GM21515 (cell line): ENCODE results near the gene PARD3B.

Experiments used
- ATAC-seq: cut with Tn5 transposase; IDR thresholded peaks from one replicate; pipeline ENCODE4 v1.9.1; 2021; ENCODE audit not compliant: unreplicated experiment

PARD3B gene

DNA sequence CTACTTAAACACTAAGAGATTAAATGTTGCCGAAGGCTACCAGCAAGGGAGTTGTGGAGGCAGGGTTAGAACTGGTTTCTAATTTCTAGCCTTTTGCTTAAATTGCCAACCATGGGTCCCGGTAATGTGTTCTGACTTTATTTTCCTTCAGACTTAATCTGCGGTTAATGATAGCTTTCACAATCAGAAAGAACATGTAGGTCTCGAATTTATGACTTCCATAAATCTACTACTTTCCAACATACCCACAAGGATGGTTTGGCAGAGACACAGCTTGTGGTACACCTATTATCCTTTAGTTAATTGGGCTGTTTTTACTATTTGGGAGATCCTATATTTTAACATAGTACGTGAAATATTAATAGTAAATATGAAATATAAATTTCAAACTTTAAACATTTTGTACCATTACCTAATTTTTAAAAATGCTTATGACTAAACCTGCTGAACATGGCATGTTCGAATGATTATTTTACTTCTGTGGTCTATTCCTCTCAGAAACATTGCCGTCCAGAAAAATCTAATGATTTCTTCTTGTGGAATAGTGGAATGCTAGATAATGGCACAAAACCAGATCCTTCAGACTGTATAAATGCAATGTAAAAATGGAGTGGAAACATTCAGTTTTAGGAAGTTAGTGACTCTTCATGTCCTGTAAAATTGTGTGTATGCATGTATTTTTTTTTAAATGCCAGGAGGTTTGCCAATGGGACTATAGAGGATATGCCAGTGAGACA, 41.3 kb downstream of the PARD3B start:
- ATAC-seq, result no peak

GRCh38 chr2:204590063-204590462, 44.8 kb downstream of the PARD3B start:
- no peak for ATAC-seq

DNA sequence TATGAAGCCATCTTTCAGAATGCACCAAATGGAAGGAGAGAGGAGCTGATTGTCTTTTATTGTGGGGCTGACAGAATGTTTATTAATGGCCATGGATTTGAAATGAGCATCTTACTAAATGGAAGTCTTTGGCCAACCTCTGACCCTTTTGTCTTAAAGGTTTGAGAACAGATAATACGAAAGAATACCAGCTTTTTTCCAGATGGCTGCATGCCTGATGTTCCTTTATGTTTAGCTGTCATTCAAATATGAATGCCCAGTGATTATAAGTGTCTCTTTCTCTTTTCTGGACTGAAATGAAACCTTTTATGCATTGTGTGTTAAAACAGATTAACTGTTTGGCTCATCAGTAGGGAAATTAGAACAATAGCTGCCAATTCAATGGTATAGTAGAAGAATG, 46.0 kb downstream of the PARD3B start:
- no peak for ATAC-seq

DNA sequence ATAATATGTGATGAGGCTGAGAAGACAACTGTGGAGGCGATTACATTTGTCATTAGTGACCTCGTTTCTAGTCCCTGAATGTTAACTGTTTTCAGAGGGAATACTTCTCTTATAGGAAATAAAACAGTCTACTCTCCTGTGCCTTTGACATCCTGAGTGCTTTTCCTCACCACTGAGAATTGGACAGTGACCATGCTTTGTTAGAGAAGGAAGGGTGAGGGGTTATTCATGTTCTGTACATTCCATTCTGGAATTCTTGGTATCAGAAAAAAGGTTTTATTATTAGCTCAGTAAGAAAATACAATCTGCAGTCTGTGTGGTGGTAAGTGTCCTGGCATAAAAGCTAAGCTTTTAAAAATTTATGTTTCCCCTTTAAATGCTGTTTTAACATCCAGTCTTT, 58.8 kb downstream of the PARD3B start:
- no peak for ATAC-seq

DNA sequence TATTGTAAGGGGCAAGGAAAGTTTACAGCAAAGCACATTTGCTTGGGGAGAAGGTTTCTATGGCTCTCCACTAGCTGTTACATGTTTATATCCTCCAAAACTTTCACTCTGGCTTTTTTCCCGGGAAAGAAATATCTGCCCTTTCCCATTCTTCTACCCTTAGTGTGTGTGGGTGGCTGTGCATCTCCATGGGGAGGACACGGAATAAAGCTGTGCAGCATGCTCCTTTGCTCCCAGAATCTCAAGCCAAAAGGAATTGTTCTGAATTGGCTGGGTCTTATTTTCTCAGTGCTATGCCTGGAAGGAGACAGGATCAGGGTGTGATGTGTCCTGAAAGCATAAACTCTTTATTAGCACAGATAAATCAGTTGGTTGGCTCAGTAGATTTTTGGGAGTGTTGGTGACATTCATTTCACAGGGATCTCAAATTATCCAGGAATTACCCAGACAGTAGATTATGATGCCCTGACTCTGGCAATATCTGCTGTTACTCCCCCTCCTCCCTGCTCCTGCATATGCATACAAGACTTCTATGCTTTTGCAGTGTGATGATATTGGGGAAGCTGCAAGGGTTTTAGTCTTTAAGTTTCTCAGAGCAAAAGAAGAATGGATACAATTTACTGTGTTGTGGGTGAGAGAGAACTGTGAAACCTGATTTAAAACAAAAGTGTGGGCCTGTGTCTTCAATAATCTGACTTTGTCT, 63.1 kb downstream of the PARD3B start:
- ATAC-seq, result no peak

DNA sequence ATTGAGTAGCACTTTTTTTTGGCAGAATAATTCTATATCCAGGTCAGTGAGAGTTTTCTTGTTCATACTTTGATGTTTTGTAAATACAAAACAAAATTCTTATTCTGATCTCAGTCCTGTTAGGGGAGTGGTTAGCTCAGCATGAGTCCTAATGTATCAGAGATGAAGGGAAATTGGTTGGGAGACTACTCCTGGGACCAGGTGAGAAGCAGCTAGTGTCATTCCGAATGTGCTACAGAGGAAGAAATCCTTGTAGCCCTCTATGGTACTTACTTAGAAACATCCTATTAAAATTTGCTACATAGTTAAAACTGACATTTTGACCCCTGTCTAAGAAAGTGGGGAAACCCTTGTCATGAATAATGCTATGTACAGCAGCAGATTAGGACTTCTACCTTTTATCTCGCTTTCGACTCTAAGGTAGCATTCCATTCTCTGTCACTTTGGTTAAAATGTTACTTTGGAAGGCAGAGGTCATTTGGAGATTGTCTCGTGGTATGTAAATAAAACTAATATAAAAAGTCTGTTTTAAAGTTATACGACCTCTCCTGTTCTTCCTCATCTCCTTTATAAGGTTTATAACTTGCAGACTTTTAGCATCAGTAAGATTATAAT, 65.8 kb downstream of the PARD3B start:
- no peak for ATAC-seq

- ATAC-seq, result no peak
Measured at GRCh38 chr2:204611764-204612163, 66.5 kb downstream of the PARD3B start.

DNA sequence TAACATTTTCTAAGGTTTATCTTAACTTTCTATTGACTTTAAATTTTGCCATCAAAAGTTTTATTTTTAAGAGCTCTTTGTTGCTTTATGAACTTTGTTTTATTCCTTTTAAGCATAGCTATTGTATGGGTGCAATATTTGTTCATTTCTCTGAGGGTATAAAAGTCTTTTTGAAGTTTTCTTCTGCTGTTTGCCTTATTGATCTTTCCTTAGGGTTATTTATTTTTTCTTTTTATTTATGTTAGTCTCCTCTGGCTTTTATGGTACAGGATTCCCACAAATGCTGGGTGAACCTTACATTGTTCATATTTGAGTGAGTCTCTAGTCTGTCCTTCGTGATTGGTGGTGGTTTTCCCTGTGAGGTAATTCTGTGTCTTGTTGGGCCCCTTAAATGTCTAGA, 68.4 kb downstream of the PARD3B start:
- ATAC-seq, result no peak

GRCh38 chr2:204615456-204615855, 70.2 kb downstream of the PARD3B start:
- no peak for ATAC-seq

GRCh38 chr2:204625135-204625534, 79.9 kb downstream of the PARD3B start:
- ATAC-seq, result no peak

GRCh38 chr2:204628926-204629712, 83.8 kb downstream of the PARD3B start:
- ATAC-seq, result no peak

- no peak for ATAC-seq
Measured at GRCh38 chr2:204632410-204632809, 87.1 kb downstream of the PARD3B start.

- no peak for ATAC-seq
Measured at GRCh38 chr2:204634564-204634963, 89.3 kb downstream of the PARD3B start.

DNA sequence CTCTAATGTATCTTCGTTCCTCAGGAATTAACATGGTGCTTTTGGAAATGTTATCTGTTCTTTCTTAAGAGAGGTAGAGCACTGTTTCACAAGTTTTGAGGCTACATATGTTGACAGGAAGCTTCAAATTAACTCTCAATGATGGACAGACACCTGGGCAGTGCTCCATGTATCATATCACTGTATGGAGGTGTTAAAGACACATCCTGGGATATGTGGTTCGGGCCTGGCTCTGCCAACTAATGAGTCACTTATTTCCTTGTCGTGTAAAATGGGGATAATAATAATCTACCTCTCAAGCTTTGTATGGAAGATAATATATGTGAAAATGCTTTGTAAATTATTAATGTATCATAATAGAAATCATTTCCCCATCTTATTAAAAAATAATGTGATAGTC, 90.2 kb downstream of the PARD3B start:
- no peak for ATAC-seq

DNA sequence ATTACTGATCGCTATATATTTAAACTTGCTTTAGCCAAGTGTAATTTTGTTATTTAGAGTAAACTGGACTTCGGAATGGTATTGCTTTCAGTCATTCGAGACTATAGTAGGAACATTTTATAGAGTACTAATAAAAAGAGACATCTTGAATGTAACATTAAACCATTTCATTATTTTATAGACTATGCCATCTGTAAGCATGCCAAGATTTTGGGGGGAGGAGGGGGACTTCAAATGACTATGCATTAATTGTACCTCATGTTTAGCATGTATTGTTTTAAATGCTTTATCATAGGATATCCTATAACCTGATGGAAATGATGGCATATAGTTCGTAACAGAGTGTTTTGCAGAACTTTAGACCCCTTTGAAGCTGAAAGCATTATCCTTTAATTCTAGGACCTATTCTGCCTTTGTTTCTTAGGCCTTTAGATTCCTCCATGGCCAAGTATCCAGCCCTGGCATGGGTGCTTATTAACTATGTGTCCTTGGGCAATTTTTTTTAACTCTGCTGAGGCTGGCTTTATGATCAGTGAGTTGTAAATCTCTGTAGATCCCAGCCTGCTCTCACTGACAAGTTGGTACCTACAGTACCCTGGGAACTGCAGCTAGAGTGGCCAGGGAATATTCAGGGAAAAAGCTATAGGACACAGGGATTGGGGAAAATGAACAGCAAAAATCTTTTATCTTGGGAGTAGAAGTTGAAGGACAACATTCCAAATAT, 93.4 kb downstream of the PARD3B start:
- ATAC-seq, result no peak

- ATAC-seq, result no peak
Measured at GRCh38 chr2:204643326-204643725, 98.1 kb downstream of the PARD3B start.

GRCh38 chr2:204645018-204645773, 99.9 kb downstream of the PARD3B start:
- ATAC-seq, result no peak

DNA sequence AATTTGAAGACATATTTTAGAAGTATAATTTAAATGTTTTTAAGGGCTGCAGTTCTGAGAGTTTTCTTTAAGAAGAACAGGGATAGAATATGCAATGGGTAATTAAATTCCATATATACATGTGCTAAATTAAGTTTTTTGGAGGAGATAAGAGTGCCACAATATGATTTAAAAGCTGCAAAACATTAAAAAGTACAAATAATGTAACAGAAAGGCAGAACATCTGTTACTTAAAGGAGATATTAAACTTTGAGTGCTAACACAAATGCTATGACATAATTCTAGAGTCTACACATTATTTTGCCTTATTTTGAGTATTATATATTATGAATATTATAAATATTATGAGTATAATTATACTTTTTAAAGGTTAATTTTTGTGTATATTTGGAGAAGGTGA, 102.4 kb downstream of the PARD3B start:
- no peak for ATAC-seq

DNA sequence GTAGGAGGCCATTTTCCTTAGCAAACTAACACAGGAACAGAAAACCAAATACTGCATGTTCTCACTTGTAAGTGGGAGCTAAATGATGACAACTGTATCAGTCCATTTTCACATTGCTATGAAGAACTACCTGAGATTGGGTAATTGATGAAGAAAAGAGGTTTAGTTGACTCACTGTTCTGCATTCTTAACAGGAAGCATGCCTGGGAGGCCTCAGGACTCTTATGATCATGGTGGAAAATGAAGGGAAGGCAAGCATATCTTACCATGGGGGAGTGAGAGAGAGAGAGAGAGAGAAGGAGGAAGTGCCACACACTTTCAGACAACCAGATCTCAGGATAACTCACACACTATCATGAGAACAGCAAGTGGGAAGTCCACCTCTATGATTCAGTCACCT, 105.3 kb downstream of the PARD3B start:
- ATAC-seq, result no peak

GRCh38 chr2:204652063-204652462, 106.8 kb downstream of the PARD3B start:
- ATAC-seq, result no peak
